Esophagus (tissue), 2 donors: ENCODE data around the gene FRMPD3. TPM values are rescaled to one million over a fixed set of nuclear protein-coding genes. Genes with fewer than 3 reads are reported as not detected.

Experiments used
- H3K27ac ChIP-seq, 2 donors: one replicate each; pipeline ENCODE4 v1.5.1; 2013; ENCODE audit warnings: low read depth in 2 of 2, mild to moderate bottlenecking in 2 of 2, inconsistent platforms in 1 of 2, low read length in 1 of 2, moderate library complexity in 1 of 2
- H3K27me3 ChIP-seq, 2 donors: one replicate each; pipeline ENCODE4 v1.6.1; 2013; ENCODE audit warnings: low read length in 2 of 2, control low read depth in 1 of 2, mild to moderate bottlenecking in 1 of 2; ENCODE audit not compliant: insufficient read depth in 2 of 2, control insufficient read depth in 1 of 2
- H3K36me3 ChIP-seq, 2 donors: one replicate each; pipeline ENCODE4 v1.6.1; 2013; ENCODE audit warnings: low read length in 1 of 2; ENCODE audit not compliant: control insufficient read depth in 2 of 2, insufficient read depth in 2 of 2
- H3K4me1 ChIP-seq, 2 donors: one replicate each; pipeline ENCODE4 v1.6.1; 2013; ENCODE audit warnings: low read length in 1 of 2; ENCODE audit not compliant: control insufficient read depth in 2 of 2, insufficient read depth in 2 of 2
- H3K4me3 ChIP-seq, 2 donors: one replicate each; pipeline ENCODE4 v1.5.1; 2013; ENCODE audit warnings: low read length in 2 of 2, mild to moderate bottlenecking in 2 of 2, low read depth in 1 of 2, moderate library complexity in 1 of 2
- H3K9me3 ChIP-seq, 2 donors: one replicate each; pipeline ENCODE4 v1.6.1; 2013; ENCODE audit warnings: mild to moderate bottlenecking in 2 of 2, low read depth in 1 of 2, low read length in 1 of 2, moderate library complexity in 1 of 2; ENCODE audit not compliant: control insufficient read depth in 2 of 2, insufficient read depth in 1 of 2
- WGBS, 2 donors: extraction: QIAGEN DNeasy Blood & Tissue Kit; methylation state at CpG; one replicate each; pipeline ENCODE4 v1.1.7; 2013; 5-methylcytosine and 5-hydroxymethylcytosine counted together
- polyA plus RNA-seq, 2 donors: library from polyadenylated mRNA; stranded (reverse); fragments of 200-250 nt; gene quantifications; one replicate each; pipeline ENCODE4 v1.2.3, GENCODE V29; 2013
- donor health status: healthy with polysubstance abuse.
- donor health status: Bipolar disorder and iron deficiency.

FRMPD3 gene
- polyA plus RNA-seq, 2 donors = 0.02 to 0.04 TPM

- Histone ChIP-seq H3K4me1 (peaks cover 0 to 4% of the 10 kb centered on the region in 2 donors), H3K27me3 (peaks cover 0 to 3% of the 10 kb centered on the region in 2 donors), H3K4me3 (no peak overlapping the region)
These were observed 1.8 kb upstream of the FRMPD3 start for GRCh38 chrX:107447642-107448041.

GRCh38 chrX:107448625-107448997 is 841 bp upstream of the FRMPD3 start:
- Histone ChIP-seq H3K27me3 (peaks cover 0 to 3% of the 10 kb centered on the region in 2 donors), H3K36me3 (no peaks in the 10 kb centered on the region), H3K9me3 (no peaks in the 10 kb centered on the region), H3K4me1 (peaks cover 0 to 4% of the 10 kb centered on the region in 2 donors), H3K27ac (no peak overlapping the region), H3K4me3 (no peak overlapping the region)
- WGBS, 2 donors = 24 to 37% methylated on average over 6 of the region's 6 CpGs

More at GRCh38 chrX:107447642-107448041, 1.8 kb upstream of the FRMPD3 start:
- Histone ChIP-seq H3K9me3 (no peaks in the 10 kb centered on the region), H3K36me3 (no peaks in the 10 kb centered on the region), H3K27ac (no peak overlapping the region)

- Histone ChIP-seq H3K27me3 (no peaks in the 10 kb centered on the region), H3K27ac (no peak overlapping the region), H3K4me3 (no peak overlapping the region), H3K4me1 (peaks cover 0 to 4% of the 10 kb centered on the region in 2 donors), H3K36me3 (no peaks in the 10 kb centered on the region), H3K9me3 (no peaks in the 10 kb centered on the region)
- 33 to 34% methylated on average over 19 of the region's 19 CpGs for WGBS, 2 donors
These were observed 1.5 kb downstream of the FRMPD3 start for GRCh38 chrX:107450823-107451509.

GRCh38 chrX:107451731-107452130 is 2.3 kb downstream of the FRMPD3 start:
- Histone ChIP-seq H3K4me3 (no peak overlapping the region), H3K36me3 (no peaks in the 10 kb centered on the region), H3K27me3 (no peaks in the 10 kb centered on the region), H3K27ac (no peak overlapping the region), H3K4me1 (peaks cover 0 to 4% of the 10 kb centered on the region in 2 donors), H3K9me3 (no peaks in the 10 kb centered on the region)
- 41 to 57% methylated on average over 11 of the region's 11 CpGs for WGBS, 2 donors

- no peaks in the 10 kb centered on the region for H3K27me3 ChIP-seq
- H3K9me3 ChIP-seq = no peaks in the 10 kb centered on the region
- 44 to 60% methylated on average over 6 of the region's 6 CpGs for WGBS, 2 donors
- H3K4me3 ChIP-seq = no peak overlapping the region
- no peak overlapping the region for H3K27ac ChIP-seq
- peaks cover 0 to 4% of the 10 kb centered on the region in 2 donors for H3K4me1 ChIP-seq
- no peaks in the 10 kb centered on the region for H3K36me3 ChIP-seq
These were observed 3.1 kb downstream of the FRMPD3 start for GRCh38 chrX:107452581-107452980.

GRCh38 chrX:107454302-107454701 is 4.8 kb downstream of the FRMPD3 start:
- H3K4me1 ChIP-seq = no peaks in the 10 kb centered on the region
- no peak overlapping the region for H3K27ac ChIP-seq
- no peaks in the 10 kb centered on the region for H3K36me3 ChIP-seq
- H3K9me3 ChIP-seq = no peaks in the 10 kb centered on the region
- H3K27me3 ChIP-seq = peaks cover 0 to 8% of the 10 kb centered on the region in 2 donors
- no peak overlapping the region for H3K4me3 ChIP-seq

GRCh38 chrX:107457289-107457688 is 7.8 kb downstream of the FRMPD3 start:
- Histone ChIP-seq H3K36me3 (no peaks in the 10 kb centered on the region), H3K27me3 (peaks cover 0 to 12% of the 10 kb centered on the region in 2 donors), H3K4me3 (no peak overlapping the region), H3K4me1 (no peaks in the 10 kb centered on the region), H3K9me3 (no peaks in the 10 kb centered on the region), H3K27ac (no peak overlapping the region)
- 82 to 90% methylated on average over 1 of the region's 1 CpG for WGBS, 2 donors

- H3K27ac ChIP-seq = no peak overlapping the region
- H3K9me3 ChIP-seq = no peaks in the 10 kb centered on the region
- no peaks in the 10 kb centered on the region for H3K4me1 ChIP-seq
- no peaks in the 10 kb centered on the region for H3K27me3 ChIP-seq
- 49 to 72% methylated on average over 4 of the region's 4 CpGs for WGBS, 2 donors
- H3K36me3 ChIP-seq = no peaks in the 10 kb centered on the region
- no peak overlapping the region for H3K4me3 ChIP-seq
These were observed 16.6 kb downstream of the FRMPD3 start for GRCh38 chrX:107465932-107466620.

GRCh38 chrX:107467271-107467670 is 17.8 kb downstream of the FRMPD3 start:
- 59 to 73% methylated on average over 4 of the region's 4 CpGs for WGBS, 2 donors
- Histone ChIP-seq H3K4me1 (no peaks in the 10 kb centered on the region), H3K4me3 (no peak overlapping the region), H3K27me3 (no peaks in the 10 kb centered on the region), H3K27ac (no peak overlapping the region), H3K9me3 (no peaks in the 10 kb centered on the region), H3K36me3 (no peaks in the 10 kb centered on the region)

GRCh38 chrX:107470198-107470597 is 20.7 kb downstream of the FRMPD3 start:
- Histone ChIP-seq H3K9me3 (no peaks in the 10 kb centered on the region), H3K4me3 (no peak overlapping the region), H3K36me3 (no peaks in the 10 kb centered on the region), H3K4me1 (no peaks in the 10 kb centered on the region), H3K27me3 (peaks cover 0 to 4% of the 10 kb centered on the region in 2 donors), H3K27ac (no peak overlapping the region)
- WGBS, 2 donors = 79 to 87% methylated on average over 2 of the region's 2 CpGs
